Smooth muscle cell (in vitro differentiated cells): ENCODE data around the gene HDGFL3. TPM values are rescaled to one million over a fixed set of nuclear protein-coding genes. Genes with fewer than 3 reads are reported as not detected.

Experiments used
- DNase-seq: peaks from one replicate; lab custom pipeline; 2025; ENCODE audit not compliant: unreplicated experiment; lab: John Stamatoyannopoulos, UW
- H2AFZ ChIP-seq: fragments of 200-600 bp; sonication (generic); 2 replicates; pipeline ENCODE4 v1.6.0; 2016; ENCODE audit warnings: antibody characterized with exemption, low read depth, mild to moderate bottlenecking
- H3F3A ChIP-seq: fragments of 200-600 bp; sonication (generic); 2 replicates; pipeline ENCODE4 v1.6.0; 2017; ENCODE audit warnings: antibody characterized with exemption, low read depth
- H3K27ac ChIP-seq: fragments of 200-600 bp; sonication (generic); 2 replicates; pipeline ENCODE4 v1.5.1; 2016; ENCODE audit warnings: low read depth, mild to moderate bottlenecking
- H3K27me3 ChIP-seq: fragments of 200-600 bp; sonication (generic); 2 replicates; pipeline ENCODE4 v1.6.1; 2016; ENCODE audit warnings: low read depth, mild to moderate bottlenecking
- H3K36me3 ChIP-seq: fragments of 200-600 bp; sonication (generic); 2 replicates; pipeline ENCODE4 v1.5.1; 2016; ENCODE audit warnings: low read depth
- H3K4me1 ChIP-seq: fragments of 200-600 bp; sonication (generic); 2 replicates; pipeline ENCODE4 v1.5.1; 2016; ENCODE audit warnings: low read depth
- H3K4me2 ChIP-seq: fragments of 200-600 bp; sonication (generic); 2 replicates; pipeline ENCODE4 v1.6.0; 2016; ENCODE audit warnings: mild to moderate bottlenecking
- H3K4me3 ChIP-seq: fragments of 200-600 bp; sonication (generic); 2 replicates; pipeline ENCODE4 v1.5.1; 2016; ENCODE audit warnings: mild to moderate bottlenecking
- H3K79me2 ChIP-seq: fragments of 200-600 bp; sonication (generic); 2 replicates; pipeline ENCODE4 v1.6.0; 2016; ENCODE audit warnings: low read depth, mild to moderate bottlenecking
- H3K9ac ChIP-seq: fragments of 200-600 bp; sonication (generic); 2 replicates; pipeline ENCODE4 v1.6.0; 2016; ENCODE audit warnings: low read depth
- H3K9me3 ChIP-seq: fragments of 200-600 bp; sonication (generic); replicated peaks from 2 replicates; pipeline ENCODE4 v1.5.1; 2016; ENCODE audit warnings: low read depth
- H4K20me1 ChIP-seq: fragments of 200-600 bp; sonication (generic); 2 replicates; pipeline ENCODE4 v1.6.0; 2016; ENCODE audit warnings: low read depth
- WGBS: methylation state at CpG from one replicate; pipeline ENCODE4 v1.1.7; 2016; ENCODE audit warnings: low lambda C conversion rate; 5-methylcytosine and 5-hydroxymethylcytosine counted together
- polyA plus RNA-seq: library from polyadenylated mRNA; unstranded; fragments of >200 nt; fragmentation: Nextera tagmentation; extraction: Ambion mirVana; gene quantifications from 2 replicates; pipeline ENCODE4 v1.2.1, GENCODE V29; 2016
- total RNA-seq: library from RNA; depleted of rRNA; stranded (reverse); fragments of >200 nt; gene quantifications from 2 replicates; pipeline ENCODE4 v1.2.3, GENCODE V29; 2014
- TF ChIP-seq, protein P1 (sequence below): fragments of 200-600 bp; sonication (generic); IDR thresholded peaks from 2 replicates; pipeline ENCODE4 v1.5.1; 2017; ENCODE audit warnings: borderline replicate concordance, mild to moderate bottlenecking, antibody characterized with exemption; ENCODE audit not compliant: insufficient read depth, poor library complexity, severe bottlenecking

Gene HDGFL3
- total and polyA plus RNA-seq, 2 experiments from 2014 or later, result 36.2 to 62.5 TPM

DNA sequence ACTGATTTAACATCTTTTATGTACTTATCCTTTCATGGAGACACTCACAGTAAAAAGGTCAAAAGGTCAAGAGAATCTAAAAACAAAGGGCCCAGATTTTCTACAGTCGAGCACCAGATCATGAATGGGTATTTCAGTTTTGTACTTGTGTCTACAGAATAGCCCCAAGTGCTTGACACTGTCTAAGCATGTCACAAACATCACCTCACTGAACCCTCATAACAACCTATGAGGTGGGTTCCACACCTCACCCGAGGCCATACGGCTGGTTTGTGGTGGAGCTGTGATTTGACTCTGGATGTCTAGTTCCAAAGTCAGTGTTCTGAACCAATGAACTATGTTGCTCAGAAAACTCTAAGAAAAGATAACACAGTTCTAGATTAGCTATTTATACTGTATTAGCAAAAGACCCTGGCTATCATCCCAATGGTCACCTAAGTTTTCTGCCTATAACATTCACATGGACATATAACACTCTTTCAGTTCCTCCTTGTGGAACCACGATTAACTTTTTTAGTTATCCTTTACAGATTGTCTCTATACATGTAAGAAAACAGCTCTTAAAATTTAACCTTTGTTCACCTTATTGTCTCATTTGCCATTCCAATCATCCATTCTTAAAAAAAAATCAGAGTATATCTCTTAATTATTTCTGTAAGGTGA is 74.6 kb downstream of the HDGFL3 start:
- Histone ChIP-seq H3K79me2 (no peaks in the 10 kb centered on the region), H2AFZ (no peak overlapping the region), H3K9me3 (no peaks in the 10 kb centered on the region), H3K4me2 (no peak overlapping the region), H3K36me3 (no peaks in the 10 kb centered on the region), H3F3A (no peaks in the 10 kb centered on the region), H3K9ac (no peak overlapping the region), H3K4me1 (no peaks in the 10 kb centered on the region), H3K27me3 (no peaks in the 10 kb centered on the region), H3K4me3 (no peak overlapping the region), H3K27ac (no peak overlapping the region), H4K20me1 (no peaks in the 10 kb centered on the region)
- TF ChIP-seq, protein P1, sequence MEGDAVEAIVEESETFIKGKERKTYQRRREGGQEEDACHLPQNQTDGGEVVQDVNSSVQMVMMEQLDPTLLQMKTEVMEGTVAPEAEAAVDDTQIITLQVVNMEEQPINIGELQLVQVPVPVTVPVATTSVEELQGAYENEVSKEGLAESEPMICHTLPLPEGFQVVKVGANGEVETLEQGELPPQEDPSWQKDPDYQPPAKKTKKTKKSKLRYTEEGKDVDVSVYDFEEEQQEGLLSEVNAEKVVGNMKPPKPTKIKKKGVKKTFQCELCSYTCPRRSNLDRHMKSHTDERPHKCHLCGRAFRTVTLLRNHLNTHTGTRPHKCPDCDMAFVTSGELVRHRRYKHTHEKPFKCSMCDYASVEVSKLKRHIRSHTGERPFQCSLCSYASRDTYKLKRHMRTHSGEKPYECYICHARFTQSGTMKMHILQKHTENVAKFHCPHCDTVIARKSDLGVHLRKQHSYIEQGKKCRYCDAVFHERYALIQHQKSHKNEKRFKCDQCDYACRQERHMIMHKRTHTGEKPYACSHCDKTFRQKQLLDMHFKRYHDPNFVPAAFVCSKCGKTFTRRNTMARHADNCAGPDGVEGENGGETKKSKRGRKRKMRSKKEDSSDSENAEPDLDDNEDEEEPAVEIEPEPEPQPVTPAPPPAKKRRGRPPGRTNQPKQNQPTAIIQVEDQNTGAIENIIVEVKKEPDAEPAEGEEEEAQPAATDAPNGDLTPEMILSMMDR, result no peak
- no peak for DNase-seq
- 98% methylated on average over 4 of the region's 4 CpGs for WGBS

DNA sequence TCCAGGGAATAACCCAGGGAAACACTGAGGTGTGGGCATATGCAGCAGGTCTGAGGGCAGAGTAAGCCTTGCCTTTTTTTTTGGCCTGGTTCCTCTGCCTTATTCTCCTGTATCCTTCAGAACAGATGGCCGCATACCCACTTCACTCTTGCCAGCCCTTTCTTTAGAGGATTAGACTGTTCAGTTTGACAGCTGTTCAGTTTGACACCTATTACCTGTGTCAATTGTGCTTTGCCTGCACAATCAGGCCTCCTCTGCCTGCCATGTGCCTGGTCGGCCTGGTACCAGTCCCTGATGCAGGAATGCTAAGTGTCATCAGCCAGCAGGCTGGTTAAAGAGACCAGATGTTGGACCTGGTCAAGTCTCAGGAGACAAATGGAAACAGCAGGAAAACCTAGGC is 77.8 kb downstream of the HDGFL3 start:
- no peaks in the 10 kb centered on the region for H3K36me3 ChIP-seq
- no peaks in the 10 kb centered on the region for H3F3A ChIP-seq
- H3K9ac ChIP-seq, result no peak overlapping the region
- H3K27ac ChIP-seq, result no peak overlapping the region
- H4K20me1 ChIP-seq, result no peaks in the 10 kb centered on the region
- H3K27me3 ChIP-seq, result no peaks in the 10 kb centered on the region
- DNase-seq, result no peak
- H3K79me2 ChIP-seq, result no peaks in the 10 kb centered on the region
- WGBS, result 95% methylated on average over 2 of the region's 2 CpGs
- H3K4me2 ChIP-seq, result no peak overlapping the region
- no peak overlapping the region for H3K4me3 ChIP-seq
- TF ChIP-seq, protein P1, result no peak
- H3K4me1 ChIP-seq, result no peaks in the 10 kb centered on the region
- no peaks in the 10 kb centered on the region for H3K9me3 ChIP-seq
- no peak overlapping the region for H2AFZ ChIP-seq

DNA sequence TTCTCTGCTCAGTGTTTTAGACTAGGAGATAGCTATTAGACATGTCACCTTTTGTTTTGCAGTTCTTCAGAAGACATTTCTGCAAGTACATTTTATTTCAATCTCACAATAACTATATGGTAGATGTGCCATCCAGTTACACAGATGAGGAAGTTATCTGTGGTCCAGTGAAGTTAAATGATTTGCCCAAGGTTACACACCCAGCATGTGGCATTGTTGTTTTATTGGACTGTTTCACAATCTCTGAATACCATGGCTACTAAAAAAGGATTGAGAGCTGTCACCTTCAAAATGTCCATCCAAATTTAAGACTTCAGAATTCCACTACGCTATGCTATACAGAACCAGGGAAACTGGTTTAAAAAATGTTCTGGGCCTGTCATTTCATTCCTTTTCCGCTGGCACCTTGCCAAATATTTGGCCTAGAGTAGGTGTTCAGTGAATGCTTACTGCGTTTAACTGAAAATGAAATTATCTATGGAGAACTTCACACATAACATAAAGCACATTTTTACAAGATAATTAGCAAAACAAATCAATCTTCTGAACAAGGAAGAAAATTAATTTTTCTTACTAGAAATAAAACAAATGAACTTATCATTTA is 80.0 kb downstream of the HDGFL3 start:
- no peaks in the 10 kb centered on the region for H3K79me2 ChIP-seq
- H3K27ac ChIP-seq, result no peak overlapping the region
- no peaks in the 10 kb centered on the region for H4K20me1 ChIP-seq
- H3K9me3 ChIP-seq, result no peaks in the 10 kb centered on the region
- H3K9ac ChIP-seq, result no peak overlapping the region
- TF ChIP-seq, protein P1, result no peak
- 92% methylated on average over 3 of the region's 3 CpGs for WGBS
- H3K4me2 ChIP-seq, result no peak overlapping the region
- no peaks in the 10 kb centered on the region for H3K36me3 ChIP-seq
- no peak overlapping the region for H3K4me3 ChIP-seq
- H3F3A ChIP-seq, result no peaks in the 10 kb centered on the region
- H3K27me3 ChIP-seq, result no peaks in the 10 kb centered on the region
- no peaks in the 10 kb centered on the region for H3K4me1 ChIP-seq
- H2AFZ ChIP-seq, result no peak overlapping the region
- DNase-seq, result no peak

DNA sequence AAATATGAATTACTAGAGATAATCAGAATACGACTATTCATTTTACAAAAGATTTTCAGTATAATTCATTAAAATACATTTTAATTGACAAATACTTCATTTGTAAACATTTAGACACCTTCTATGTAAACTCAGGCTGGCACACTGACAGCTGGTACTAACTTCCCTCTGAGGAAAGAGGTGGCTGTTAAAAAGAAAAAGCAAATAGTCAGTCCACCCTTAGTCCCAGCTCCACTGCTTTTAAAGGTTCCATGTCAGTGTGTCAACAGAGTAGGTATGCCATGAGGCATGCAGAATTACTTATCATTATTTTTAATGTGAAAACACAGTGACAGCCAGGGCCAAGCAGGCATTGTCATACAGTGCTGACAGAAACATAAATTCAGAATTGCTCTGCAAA is 84.1 kb downstream of the HDGFL3 start:
- Histone ChIP-seq H3K4me3 (no peak overlapping the region), H2AFZ (no peak overlapping the region), H4K20me1 (no peaks in the 10 kb centered on the region), H3F3A (no peaks in the 10 kb centered on the region), H3K9ac (no peak overlapping the region), H3K4me1 (no peaks in the 10 kb centered on the region), H3K4me2 (no peak overlapping the region), H3K27ac (no peak overlapping the region), H3K79me2 (no peaks in the 10 kb centered on the region), H3K27me3 (no peaks in the 10 kb centered on the region), H3K9me3 (no peaks in the 10 kb centered on the region), H3K36me3 (no peaks in the 10 kb centered on the region)
- 97% methylated on average over 1 of the region's 1 CpG for WGBS
- TF ChIP-seq, protein P1, result no peak
- no peak for DNase-seq
